GM12878 (cell line): ENCODE results near the gene ZNF780B. TPM values are rescaled to one million over a fixed set of nuclear protein-coding genes. Genes with fewer than 3 reads are reported as not detected.

Experiments used
- ATAC-seq: fragments of 200-7000 bp; cut with Tn5 transposase; 3 replicates; pipeline ENCODE4 v1.9.1; 2020; ENCODE audit warnings: mild to moderate bottlenecking, moderate library complexity
- BruUV-seq: library from RNA; stranded (reverse); fragments of 400-500 nt; replicated peaks from 2 replicates; lab custom pipeline; 2021; lab: Mats Ljungman, UMichigan
- CTCF ChIA-PET: fragments of 300-600 bp; sonication (Branson Sonifier 250); formaldehyde crosslinking; extraction: SDS; loops from one replicate; lab custom pipeline; 2021; ENCODE audit warnings: inconsistent platforms; lab: Yijun Ruan, JAX
- POLR2A ChIA-PET: fragments of 350-600 bp; formaldehyde crosslinking; extraction: SDS; loops from one replicate; lab custom pipeline; 2021; ENCODE audit warnings: inconsistent platforms; lab: Charles Lee
- RAD21 ChIA-PET: fragments of 300-600 bp; sonication (Branson Sonifier 250); formaldehyde crosslinking; loops from one replicate; lab custom pipeline; 2023; ENCODE audit warnings: antibody characterized with exemption; ENCODE audit not compliant: unreplicated experiment; lab: Charles Lee
- SMC1A ChIA-PET: fragments of 300-600 bp; sonication (Branson Sonifier 250); formaldehyde crosslinking; loops from one replicate; lab custom pipeline; 2023; ENCODE audit not compliant: unreplicated experiment, uncharacterized antibody; lab: Charles Lee
- DNase-seq: peaks from one replicate; pipeline ENCODE4 v3.0.0-alpha.2; 2011; ENCODE audit warnings: low read depth, low spot score
- FAIRE-seq: peaks from 3 replicates; lab custom pipeline; 2011; peaks lifted over from hg19 to GRCh38; lab: Jason Lieb, UNC
- H2AFZ ChIP-seq: 2 replicates; pipeline ENCODE4 v1.6.0; 2011; ENCODE audit warnings: low read depth, low read length, control low read depth; ENCODE audit not compliant: control insufficient read depth
- H3K27ac ChIP-seq: 2 replicates; pipeline ENCODE4 v1.5.1; 2011; ENCODE audit warnings: control low read depth; ENCODE audit not compliant: control insufficient read depth, insufficient read depth
- H3K27me3 ChIP-seq, 2 experiments: replicated peaks in 1 of 2; 2 replicates each; pipeline versions ENCODE4 v1.6.0 to v1.6.1; 2011; ENCODE audit warnings: low read length in 1 of 2; ENCODE audit not compliant: control insufficient read depth in 2 of 2, insufficient read depth in 2 of 2
- H3K36me3 ChIP-seq, 2 experiments: 2 replicates each; pipeline ENCODE4 v1.5.1; 2011; ENCODE audit warnings: low read length in 1 of 2; ENCODE audit not compliant: control insufficient read depth in 2 of 2, insufficient read depth in 2 of 2
- H3K4me1 ChIP-seq: 2 replicates; pipeline ENCODE4 v1.6.1; 2011; ENCODE audit warnings: mild to moderate bottlenecking, low read length, moderate library complexity, mixed read lengths; ENCODE audit not compliant: control insufficient read depth, insufficient read depth
- H3K4me2 ChIP-seq: 2 replicates; pipeline ENCODE4 v1.6.0; 2011; ENCODE audit warnings: control low read depth; ENCODE audit not compliant: control insufficient read depth, insufficient read depth
- H3K4me3 ChIP-seq: fragments of 200-600 bp; sonication (generic); 2 replicates; pipeline ENCODE4 v1.5.1; 2016
- H3K79me2 ChIP-seq: 2 replicates; pipeline ENCODE4 v1.6.0; 2011; ENCODE audit warnings: low read length; ENCODE audit not compliant: control insufficient read depth, insufficient read depth
- H3K9ac ChIP-seq: 2 replicates; pipeline ENCODE4 v1.8.0; 2011; ENCODE audit warnings: low read length, control low read depth, mixed read lengths; ENCODE audit not compliant: control insufficient read depth, insufficient read depth
- H3K9me3 ChIP-seq: replicated peaks from 3 replicates; pipeline ENCODE4 v1.5.1; 2011; ENCODE audit warnings: mild to moderate bottlenecking, low read length; ENCODE audit not compliant: control insufficient read depth, insufficient read depth
- H4K20me1 ChIP-seq: 2 replicates; pipeline ENCODE4 v1.6.0; 2011; ENCODE audit not compliant: control insufficient read depth, insufficient read depth
- BMI1 ChIP-seq: fragments of 450-650 bp; IDR thresholded peaks from 2 replicates; pipeline ENCODE4 v1.6.1; 2016; ENCODE audit warnings: mild to moderate bottlenecking, moderate library complexity, borderline replicate concordance
- CBFB ChIP-seq: IDR thresholded peaks from 2 replicates; pipeline ENCODE4 v1.6.1; 2016; ENCODE audit warnings: antibody characterized with exemption, low read depth
- E4F1 ChIP-seq: fragments of 450-650 bp; IDR thresholded peaks from 2 replicates; pipeline ENCODE4 v1.6.1; 2018; ENCODE audit warnings: borderline replicate concordance, mild to moderate bottlenecking; ENCODE audit not compliant: partially characterized antibody
- EZH2 ChIP-seq: IDR thresholded peaks from 2 replicates; pipeline ENCODE4 v1.6.1; 2012; ENCODE audit warnings: low read depth, mild to moderate bottlenecking, control low read depth, inconsistent platforms, low read length, borderline replicate concordance; ENCODE audit not compliant: control insufficient read depth
- IKZF2 ChIP-seq, 2 experiments: fragments of 450-650 bp; IDR thresholded peaks; 2 replicates each; pipeline ENCODE4 v1.6.1; 2017; ENCODE audit warnings: mild to moderate bottlenecking in 2 of 2, moderate library complexity in 2 of 2
- KAT2A ChIP-seq: conservative IDR thresholded peaks from 2 replicates; pipeline ENCODE4 v1.6.1; 2011; ENCODE audit warnings: low read depth, low read length; ENCODE audit not compliant: control insufficient read depth
- MYB ChIP-seq: fragments of 150-350 bp; IDR thresholded peaks from 2 replicates; pipeline ENCODE4 v1.6.1; 2014; ENCODE audit warnings: mild to moderate bottlenecking, low read depth, low read length, borderline replicate concordance
- PKNOX1 ChIP-seq: fragments of 450-650 bp; IDR thresholded peaks from 2 replicates; pipeline ENCODE4 v1.6.1; 2016; ENCODE audit warnings: mild to moderate bottlenecking
- TCF7 ChIP-seq: IDR thresholded peaks from 2 replicates; pipeline ENCODE4 v1.6.1; 2014; ENCODE audit warnings: antibody characterized with exemption, borderline replicate concordance
- ZBED1 ChIP-seq: IDR thresholded peaks from 2 replicates; pipeline ENCODE4 v1.6.1; 2016; ENCODE audit warnings: borderline replicate concordance
- WGBS: methylation state at CpG from one replicate; pipeline ENCODE4 v1.1.6; 2016; ENCODE audit warnings: low lambda C conversion rate; ENCODE audit not compliant: insufficient replicate concordance, insufficient coverage; ENCODE audit errors: missing lambda C conversion rate; 5-methylcytosine and 5-hydroxymethylcytosine counted together
- in situ Hi-C: fragments of 300-500 bp; cut with MboI; formaldehyde crosslinking; loops from 9 replicates; pipeline ENCODE4 v1.14.3; 2018; ENCODE audit warnings: mixed read lengths
- intact Hi-C: fragments of 100-400 bp; cut with micrococcal nuclease; formaldehyde crosslinking; loops from one replicate; pipeline ENCODE4 v1.14.2; 2022; ENCODE audit not compliant: unreplicated experiment
- polyA plus RNA-seq, 11 experiments: library from polyadenylated mRNA; depleted of rRNA in 4 of 11; unstranded in 6 of 11; stranded (reverse) in 5 of 11; fragments of >200 nt; fragmentation: Nextera tagmentation in 4 of 11; fragmentation: Illumina TruSeq in 1 of 11; extraction: Ambion mirVana in 4 of 11; extraction: Trizol in 1 of 11; gene quantifications; 1 replicate in 1 of 11; 2 replicates in 10 of 11; pipeline versions ENCODE4 v1.2.1 to v1.2.3, GENCODE V29; 2011 to 2016; ENCODE audit warnings: inconsistent platforms in 2 of 11, missing spikeins in 2 of 11, low read depth in 1 of 11
- total RNA-seq, 4 experiments: library from RNA; depleted of rRNA in 3 of 4; stranded (reverse); fragments of >200 nt in 3 of 4; fragmentation: Illumina TruSeq in 1 of 4; extraction: Trizol in 1 of 4; gene quantifications; 2 replicates each; pipeline versions ENCODE4 v1.2.1 to v1.2.3, GENCODE V29; 2013 to 2021

ZNF780B gene
- total and polyA plus RNA-seq, 10 of the 15 experiments (the other 5 are each of a cell fraction or from before 2014, with no cell fraction given), result 7.3 to 24.0 (median 12.3) TPM

GRCh38 chr19:40025938-40026596, 30.0 kb downstream of the ZNF780B start:
- RAD21 ChIA-PET, result no interaction called here
- no peak overlapping the region for H3K4me2 ChIP-seq
- BruUV-seq, result TSS peak; percentile 11

More at GRCh38 chr19:40025938-40026596, 30.0 kb downstream of the ZNF780B start:
- FAIRE-seq, result no peak
- Histone ChIP-seq H4K20me1 (no peaks in the 10 kb centered on the region), H3K36me3 (no peaks in the 10 kb centered on the region), H2AFZ (no peak overlapping the region), H3K79me2 (no peaks in the 10 kb centered on the region), H3K27me3 (no peaks in the 10 kb centered on the region), H3K4me3 (no peak overlapping the region), H3K9ac (no peak overlapping the region), H3K27ac (no peak overlapping the region), H3K4me1 (no peaks in the 10 kb centered on the region), H3K9me3 (peaks cover 23% of the 10 kb centered on the region; the same call in 2 of the 3 replicates)
- ATAC-seq, result no peak
- SMC1A ChIA-PET, result no interaction called here
- DNase-seq, result no peak
- CTCF ChIA-PET, result no interaction called here
- in situ Hi-C loops, result no loop called here
- POLR2A ChIA-PET, result no interaction called here
- WGBS, result 97% methylated on average over 4 of the region's 4 CpGs
- TF ChIP-seq CBFB (no peak), MYB (no peak), PKNOX1 (no peak), TCF7 (no peak), EZH2 (no peak), BMI1 (no peak), ZBED1 (no peak), IKZF2 (IDR thresholded peaks at IDR 0.05) (no peak), E4F1 (no peak), KAT2A (no peak)
- intact Hi-C loops, result no loop called here
